Activated T-cell treated with anti-CD3 and anti-CD28 coated beads, Interleukin-2, amount 50 U/mL, for 1 hour (primary cell): ENCODE results near the gene HOXD1.

Source experiments
- DNase-seq: peaks from one replicate; pipeline ENCODE4 v3.0.0-alpha.2; 2020

The HOXD1 gene

DNA sequence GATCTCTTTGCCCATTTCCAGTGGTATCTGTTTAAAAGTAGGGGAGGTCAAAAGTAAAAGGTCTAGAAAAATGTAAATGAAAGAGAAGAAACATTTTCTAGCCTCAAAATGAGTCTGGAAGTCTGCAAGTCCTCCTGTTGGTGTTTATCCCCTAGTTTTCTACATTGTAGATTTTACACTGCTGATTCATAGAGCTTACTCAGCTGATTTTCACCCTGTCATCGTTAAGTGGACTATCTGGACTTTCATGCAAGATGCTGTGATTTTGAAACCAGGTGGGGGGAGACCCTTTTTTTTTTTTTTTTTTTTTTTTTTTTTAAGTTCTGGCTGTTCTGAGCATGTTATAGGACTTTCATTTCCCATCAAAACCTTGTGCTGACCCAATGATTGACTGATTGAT lies 21.1 kb upstream of the HOXD1 start:
- no peak for DNase-seq

DNA sequence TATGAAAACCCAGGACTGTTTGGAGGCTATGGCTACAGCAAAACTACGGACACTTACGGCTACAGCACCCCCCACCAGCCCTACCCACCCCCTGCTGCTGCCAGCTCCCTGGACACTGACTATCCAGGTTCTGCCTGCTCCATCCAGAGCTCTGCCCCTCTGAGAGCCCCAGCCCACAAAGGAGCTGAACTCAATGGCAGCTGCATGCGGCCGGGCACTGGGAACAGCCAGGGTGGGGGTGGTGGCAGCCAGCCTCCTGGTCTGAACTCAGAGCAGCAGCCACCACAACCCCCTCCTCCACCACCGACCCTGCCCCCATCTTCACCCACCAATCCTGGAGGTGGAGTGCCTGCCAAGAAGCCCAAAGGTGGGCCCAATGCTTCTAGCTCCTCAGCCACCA lies 19.3 kb upstream of the HOXD1 start:
- no peak for DNase-seq

DNA sequence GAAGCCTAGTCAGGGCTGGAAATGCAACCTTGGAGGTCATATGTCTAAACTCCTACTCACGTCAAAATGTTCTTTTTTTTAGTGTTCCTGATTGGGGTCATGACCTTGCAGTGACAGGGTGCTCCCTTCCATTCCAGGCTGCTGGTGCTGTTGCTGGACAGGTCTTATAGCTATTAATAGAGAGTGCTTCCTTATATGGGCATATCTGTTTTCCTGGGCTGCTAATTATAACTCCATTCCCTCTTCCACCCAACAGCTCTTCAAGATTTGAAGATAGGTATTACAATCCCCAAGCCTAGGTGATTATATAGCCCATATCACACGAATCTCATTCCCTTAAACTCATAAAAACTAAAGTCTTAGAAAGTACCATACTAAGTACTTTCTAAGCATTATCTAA lies 18.8 kb upstream of the HOXD1 start:
- DNase-seq, result no peak

DNA sequence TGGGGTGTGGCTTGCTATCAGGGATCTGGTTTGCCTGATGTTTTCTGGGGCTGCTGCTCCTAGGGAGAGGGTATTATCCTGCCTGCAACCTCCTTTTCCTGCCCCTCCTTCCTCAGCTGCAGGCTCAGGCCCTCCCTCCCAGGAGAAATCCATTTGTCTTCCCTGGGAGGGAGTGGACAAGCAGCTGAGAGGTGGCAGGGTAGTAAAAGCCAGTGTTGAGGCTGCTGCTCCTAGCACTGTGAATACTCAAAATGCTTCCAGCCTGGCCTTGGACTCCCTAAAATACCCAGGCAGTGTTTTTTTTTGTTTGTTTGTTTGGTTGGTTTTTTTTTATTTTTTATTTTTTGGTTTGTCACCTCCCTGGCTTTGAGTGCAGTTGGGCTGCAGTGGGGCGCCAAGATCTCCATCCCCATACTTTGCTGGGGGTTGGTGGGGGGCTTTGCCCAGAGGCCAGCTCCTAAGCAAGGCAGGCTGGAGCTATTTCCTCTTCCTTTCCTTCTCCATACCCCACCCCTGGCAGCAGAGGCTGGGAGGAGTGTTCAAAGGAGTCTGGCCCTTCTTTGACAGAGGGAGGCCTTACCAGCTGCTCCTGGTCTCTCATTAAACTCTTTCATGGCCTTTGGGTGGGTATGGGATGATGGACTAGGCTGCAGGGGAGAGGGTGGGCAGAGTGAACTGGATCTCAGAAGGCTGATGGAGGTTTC lies 17.7 kb upstream of the HOXD1 start:
- no peak for DNase-seq

DNA sequence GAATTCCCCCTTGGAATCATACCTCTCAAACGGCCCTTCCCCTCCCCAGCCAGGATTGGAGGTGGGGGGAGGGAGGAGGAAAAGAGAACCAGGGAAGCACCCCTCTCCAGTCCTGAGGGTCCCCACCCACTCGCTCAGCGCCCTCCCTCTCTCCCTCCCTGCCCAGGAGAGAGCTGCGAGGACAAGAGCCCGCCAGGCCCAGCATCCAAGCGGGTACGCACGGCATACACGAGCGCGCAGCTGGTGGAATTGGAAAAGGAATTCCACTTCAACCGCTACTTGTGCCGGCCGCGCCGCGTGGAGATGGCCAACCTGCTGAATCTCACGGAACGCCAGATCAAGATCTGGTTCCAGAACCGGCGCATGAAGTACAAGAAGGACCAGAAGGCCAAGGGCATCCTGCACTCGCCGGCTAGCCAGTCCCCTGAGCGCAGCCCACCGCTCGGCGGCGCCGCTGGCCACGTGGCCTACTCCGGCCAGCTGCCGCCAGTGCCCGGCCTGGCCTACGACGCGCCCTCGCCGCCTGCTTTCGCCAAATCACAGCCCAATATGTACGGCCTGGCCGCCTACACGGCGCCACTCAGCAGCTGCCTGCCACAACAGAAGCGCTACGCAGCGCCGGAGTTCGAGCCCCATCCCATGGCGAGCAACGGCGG lies 17.0 kb upstream of the HOXD1 start:
- DNase-seq, result no peak

DNA sequence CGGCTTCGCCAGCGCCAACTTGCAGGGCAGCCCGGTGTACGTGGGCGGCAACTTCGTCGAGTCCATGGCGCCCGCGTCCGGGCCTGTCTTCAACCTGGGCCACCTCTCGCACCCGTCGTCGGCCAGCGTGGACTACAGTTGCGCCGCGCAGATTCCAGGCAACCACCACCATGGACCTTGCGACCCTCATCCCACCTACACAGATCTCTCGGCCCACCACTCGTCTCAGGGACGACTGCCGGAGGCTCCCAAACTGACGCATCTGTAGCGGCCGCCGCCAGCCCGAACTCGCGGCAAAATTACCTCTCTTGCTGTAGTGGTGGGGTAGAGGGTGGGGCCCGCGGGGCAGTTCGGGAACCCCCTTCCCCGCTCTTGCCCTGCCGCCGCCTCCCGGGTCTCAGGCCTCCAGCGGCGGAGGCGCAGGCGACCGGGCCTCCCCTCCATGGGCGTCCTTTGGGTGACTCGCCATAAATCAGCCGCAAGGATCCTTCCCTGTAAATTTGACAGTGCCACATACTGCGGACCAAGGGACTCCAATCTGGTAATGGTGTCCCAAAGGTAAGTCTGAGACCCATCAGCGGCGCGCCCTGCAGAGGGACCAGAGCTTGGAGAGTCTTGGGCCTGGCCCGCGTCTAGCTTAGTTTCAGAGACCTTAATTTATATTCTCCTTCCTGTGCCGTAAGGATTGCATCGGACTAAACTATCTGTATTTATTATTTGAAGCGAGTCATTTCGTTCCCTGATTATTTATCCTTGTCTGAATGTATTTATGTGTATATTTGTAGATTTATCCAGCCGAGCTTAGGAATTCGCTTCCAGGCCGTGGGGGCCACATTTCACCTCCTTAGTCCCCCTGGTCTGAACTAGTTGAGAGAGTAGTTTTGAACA lies 16.2 kb upstream of the HOXD1 start:
- no peak for DNase-seq

DNA sequence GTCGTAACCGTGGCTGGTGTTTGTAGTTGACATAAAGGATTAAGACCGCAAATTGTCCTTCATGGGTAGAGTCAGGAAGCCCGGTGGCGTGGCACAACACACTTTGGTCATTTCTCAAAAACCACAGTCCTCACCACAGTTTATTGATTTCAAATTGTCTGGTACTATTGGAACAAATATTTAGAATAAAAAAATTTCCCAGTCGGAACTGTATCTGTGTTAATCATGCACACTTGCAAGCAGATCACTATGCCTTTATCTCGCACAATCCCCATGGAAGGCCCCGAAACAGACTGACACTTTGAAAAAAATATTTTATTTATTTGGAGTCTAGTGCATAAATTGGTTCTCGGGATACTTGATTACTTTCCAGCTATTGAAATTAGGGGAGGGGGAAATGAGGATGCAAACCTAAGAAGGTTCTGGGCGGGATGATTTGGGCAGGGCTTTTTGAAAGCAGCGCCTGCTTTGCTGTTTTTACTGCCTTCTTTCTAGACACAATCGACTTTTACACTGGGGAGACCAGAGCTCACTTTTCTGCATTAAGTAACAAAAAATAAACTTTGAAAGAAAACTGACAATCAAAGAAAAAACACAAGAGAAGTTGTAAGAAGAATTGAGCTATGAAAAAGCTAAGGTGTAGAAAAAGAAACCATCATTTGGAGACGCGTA lies 15.4 kb upstream of the HOXD1 start:
- no peak for DNase-seq

DNA sequence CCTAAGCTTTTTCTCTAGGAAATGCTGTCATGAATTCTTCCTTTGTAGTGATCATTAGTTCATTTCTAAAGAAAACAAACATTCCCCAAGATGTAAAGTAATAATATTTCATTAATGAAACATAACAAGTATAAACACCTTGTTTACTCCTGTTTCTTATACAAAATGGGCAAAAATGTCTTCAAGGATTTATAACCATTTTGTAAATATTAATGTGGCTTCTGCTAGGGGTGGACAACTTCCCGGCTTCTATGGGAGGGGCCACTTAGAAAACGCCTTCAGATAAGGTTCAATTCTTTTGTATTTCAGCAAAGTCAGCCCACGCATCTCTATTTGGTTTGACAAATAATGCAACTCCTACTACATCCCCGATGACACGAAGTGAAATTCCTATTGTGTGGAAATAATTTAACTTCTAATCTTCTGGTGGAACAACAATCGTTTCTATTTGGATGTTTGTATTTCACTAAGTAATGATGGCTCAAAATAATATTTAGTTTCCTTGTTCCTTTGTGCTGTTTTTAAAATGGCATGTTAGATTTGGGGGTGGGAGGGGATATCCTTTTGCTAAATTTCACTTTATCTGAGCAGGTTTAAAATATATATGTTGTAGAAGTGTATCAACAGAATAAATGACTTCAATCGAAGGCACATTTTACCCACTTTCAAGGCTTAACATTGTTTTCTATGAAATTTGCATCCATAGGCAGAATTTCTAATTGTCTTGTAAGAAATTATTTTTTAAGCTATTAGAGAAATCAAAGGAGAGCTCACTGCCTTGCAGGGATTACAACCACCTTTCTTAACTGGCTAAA lies 14.7 kb upstream of the HOXD1 start:
- no peak for DNase-seq

DNA sequence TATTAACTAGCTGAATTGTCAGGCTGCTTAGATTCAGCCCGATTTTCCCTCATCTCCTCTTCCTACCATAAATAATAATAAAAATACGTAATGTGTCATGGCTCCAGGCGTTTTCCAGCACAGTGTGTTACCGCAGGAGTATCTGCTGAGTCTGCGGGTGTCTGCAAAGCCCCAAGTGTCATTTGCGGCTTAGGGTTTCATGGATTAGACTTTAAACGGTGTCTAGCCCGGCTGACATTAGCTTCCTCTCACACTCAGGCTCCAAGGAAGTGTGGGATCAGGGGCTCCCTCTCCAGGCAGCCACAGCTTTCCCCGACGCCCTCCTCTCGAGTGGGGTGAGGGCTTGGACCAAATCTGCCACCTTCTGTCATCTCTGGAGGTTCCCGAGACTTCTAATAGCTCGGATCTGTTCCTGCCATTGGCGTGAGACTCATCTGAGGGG lies 14.1 kb upstream of the HOXD1 start:
- no peak for DNase-seq

DNA sequence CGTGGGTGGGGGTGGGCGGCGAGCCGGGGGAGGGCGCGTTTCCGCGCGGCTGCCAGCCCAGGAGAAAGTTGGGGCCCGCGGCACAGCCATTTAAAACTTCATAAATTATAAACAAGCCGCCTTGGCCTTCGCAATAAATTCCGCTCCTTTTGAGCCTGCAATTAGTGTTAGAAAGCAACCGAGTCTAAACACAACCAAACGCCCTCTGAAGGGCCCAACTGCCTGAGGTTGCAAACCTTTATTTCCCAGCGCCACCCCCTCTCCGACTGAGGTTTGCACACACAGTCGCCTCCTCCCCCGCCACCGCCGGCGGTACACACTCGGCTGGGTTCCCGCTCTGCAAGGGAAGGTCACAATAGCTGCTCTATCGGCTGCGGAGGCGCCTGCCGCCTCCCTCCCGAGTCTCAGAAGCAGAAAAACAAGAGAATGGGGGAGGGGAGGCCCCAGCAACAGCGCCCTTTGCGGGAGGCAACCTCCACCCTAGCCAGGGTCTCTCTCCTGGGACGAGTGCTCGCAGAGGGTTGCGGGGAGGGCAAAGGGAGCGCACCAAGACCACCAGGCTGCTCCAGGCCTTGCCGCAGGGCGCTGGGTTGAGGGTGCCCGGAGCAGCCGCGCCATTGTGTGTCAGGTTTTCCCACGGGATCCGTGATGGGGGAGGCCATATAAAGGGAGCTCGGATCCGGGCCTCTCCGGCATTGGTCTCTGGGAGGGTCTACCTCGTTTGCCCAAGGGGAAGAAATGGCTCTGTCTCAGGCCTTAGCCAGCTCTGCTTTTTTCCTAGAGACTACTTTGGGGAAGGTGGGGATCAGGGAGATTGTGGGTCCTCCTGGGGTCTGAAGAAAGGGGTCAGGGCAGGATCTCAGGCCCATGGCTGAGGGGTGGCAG lies 13.4 kb upstream of the HOXD1 start:
- no peak for DNase-seq

DNA sequence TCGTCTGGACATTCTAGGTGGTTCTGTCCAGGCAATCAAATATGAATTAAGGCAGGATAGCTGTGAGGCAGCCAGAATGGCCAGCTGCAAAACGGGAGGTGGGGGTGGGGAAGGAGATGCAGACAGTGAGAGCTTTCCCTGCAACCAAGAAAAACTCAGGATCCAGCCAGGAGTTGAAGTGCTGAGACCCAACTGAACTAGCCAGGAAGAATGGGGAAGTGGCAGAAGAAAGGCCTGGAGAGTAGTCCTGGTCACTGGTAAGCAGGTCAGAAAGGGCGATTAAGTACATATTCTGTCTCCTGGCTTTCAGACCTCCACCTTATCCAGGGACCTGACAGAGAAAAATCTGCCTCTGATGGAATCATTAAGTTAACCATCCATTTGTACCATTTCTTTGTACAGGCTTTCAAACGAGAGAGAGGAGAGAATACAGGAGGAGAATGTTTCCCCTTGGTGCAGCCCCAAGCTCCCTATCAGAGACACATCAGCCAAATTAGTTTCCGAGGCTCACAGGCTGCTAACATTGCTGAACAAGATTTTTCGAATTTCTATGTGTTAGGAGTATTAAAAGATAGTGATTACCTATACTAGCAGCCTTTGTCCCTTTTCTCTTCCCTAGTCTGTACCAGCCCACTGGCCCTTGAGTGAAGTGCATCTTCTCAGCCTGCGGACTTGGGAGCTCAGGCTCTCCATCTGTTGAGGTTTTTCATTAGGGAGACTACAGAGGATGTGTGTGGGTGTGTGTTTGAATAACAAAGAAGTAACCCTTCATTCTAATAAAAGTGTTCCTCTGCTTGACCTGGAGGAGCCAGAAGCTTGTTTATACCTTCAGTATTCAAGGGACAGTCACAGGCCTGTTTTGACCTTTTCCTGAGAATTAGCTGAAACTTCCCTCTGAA lies 12.5 kb upstream of the HOXD1 start:
- no peak for DNase-seq

DNA sequence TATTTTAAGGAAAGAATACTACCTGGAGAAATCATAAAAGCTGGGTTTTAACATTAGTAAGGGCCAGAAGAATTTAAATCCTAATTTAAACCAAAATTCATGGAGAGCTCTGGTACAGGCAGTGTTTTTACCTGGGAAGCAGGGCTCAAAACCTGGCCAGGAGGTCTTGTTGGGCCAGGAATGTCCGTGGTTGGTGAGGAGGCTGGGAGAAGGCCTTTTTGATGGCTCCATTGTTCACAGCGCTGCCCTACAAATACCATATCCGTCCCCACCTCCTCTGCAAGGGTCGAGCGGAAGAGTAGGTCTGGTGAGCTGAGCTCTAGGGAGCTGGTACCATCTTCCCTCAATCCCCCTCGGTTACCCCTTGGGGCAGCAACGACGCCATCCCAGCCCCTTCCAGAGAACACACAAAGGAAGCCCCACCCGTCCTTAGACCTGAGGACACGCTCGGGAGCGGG lies 10.9 kb upstream of the HOXD1 start:
- DNase-seq, result no peak

DNA sequence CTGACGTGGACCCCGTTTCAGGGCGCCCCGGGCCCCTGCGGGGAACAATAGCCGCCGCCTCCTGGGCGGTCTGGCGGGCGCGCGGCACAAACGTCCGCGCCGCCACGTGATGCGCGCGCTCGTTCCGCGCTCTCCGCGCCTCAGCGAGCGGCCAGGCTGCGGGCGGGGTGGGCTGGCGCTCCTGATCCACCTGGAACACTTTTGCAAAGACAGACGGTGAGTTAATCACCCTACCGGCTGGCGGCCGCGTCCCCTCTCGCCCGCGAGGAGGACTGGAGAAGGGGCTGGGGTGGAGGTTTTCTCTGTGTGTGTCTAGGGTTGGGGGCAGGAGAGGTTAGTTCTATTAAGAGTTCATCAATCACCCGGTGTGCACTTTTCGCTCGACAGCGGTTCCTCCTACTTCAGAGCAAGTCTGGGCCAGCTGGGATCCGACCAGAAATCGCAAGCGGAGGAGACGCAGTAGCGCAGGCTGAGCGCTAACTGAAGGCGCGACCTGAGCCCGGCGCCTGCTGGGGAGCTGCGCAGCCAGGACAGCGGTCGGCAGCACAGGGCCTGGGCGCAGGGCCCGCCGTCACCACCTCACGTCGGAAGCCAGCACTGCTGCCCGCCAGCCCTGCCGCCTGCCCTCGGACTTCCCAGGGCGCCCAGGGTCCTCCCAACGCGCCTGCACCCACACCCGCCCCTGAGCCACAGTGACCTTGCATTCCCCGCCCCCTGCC lies 10.3 kb upstream of the HOXD1 start:
- no peak for DNase-seq

DNA sequence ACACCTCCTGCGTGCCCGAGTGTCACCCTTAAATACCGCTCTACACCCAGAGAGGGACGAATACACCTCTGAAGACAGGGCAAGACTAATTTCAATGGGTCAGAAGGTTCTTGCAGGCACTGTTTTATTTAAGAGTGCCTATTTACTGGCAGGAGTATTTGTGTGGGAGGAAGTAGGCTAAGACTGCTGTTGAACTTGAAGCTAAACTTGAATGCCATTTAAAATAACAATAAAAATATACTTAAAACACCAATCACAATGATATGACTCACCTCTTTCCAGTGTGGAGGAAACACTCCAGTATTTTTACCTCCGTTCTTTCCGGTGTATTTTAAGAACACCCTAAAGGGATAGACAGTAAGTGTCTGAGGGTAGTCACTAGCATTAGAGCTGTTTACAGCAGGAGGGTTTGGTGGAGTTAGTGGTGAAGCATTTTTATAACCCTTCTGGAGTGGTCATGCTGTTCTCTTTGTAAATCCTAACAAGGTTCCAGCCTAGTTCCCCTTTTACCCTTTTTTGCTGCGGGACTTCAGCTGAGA lies 9.6 kb upstream of the HOXD1 start:
- no peak for DNase-seq

DNA sequence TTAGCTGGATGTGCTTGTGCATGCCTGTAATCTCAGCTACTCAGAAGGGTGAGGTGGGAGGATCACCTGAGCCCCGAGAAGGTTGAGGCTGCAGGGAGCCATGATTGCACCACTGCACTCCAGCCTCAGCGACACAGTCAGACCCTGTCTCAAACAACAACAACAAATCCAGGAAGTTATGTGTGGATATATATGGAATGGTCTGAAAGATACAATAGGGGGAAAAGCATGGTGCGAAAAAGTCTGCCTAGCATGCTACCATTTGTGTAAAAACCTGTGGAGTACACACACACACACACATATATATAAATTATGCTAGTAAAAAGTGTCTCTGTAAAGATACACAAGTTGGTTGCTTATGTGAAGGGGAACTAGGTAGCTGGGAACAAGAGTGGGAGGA lies 6.9 kb upstream of the HOXD1 start:
- DNase-seq, result no peak

DNA sequence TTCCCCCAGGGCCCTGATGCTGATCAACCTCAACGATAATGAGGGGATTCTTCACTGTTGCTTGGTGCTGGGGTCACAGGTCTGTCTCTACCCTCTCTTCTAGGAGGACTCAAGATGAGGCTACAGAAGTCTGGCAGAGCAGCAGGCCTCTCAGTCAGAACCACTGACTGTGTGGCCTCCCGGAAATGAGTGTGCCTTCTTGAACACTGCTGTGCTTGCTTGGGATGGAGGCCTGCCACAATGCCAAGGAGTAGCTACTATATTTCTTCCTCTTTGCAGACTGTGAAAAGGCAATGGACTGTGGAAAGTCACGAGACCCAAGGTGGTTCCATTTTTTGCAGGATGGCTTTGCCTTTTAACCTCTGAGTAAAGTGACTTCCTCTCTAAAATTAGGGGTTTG lies 5.8 kb upstream of the HOXD1 start:
- no peak for DNase-seq

DNA sequence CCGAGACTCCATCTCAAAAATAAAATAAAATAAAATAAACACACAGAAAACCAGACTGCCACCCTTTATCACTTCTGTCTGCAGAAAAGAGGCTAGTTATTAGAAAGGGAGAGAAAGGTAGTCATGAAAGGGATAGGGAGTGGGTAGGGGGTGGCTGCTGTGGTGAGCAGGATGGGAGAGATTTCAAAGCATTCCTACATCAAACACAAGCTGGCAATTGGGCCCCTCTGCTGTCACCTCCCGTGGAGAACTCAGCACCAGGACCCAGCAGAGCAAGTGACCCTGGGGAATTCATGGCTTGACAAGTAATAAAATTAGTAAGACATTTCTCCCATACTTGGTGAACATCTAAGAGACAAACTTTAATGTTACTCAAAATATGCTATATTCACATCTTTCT lies 3.7 kb upstream of the HOXD1 start:
- DNase-seq, result no peak

DNA sequence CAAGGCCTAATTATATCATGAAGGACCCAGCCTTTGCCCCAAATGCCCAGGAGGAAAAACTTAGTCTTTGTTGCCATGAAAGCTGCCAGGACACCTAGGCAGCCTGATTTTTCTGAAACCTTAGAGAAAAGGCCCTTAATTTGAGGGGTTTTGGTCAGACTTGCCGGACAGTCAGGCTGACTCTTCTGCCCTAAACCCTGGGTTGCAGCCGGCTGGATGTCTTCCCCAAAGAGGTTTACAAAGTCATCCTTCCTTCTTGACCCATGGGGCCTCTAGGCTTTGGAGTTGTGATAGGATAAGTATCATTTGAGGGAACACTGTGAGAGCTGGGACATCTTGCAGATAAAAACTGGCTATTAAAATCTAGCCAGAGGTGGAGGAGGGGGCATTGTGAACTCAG lies 2.4 kb upstream of the HOXD1 start:
- no peak for DNase-seq

DNA sequence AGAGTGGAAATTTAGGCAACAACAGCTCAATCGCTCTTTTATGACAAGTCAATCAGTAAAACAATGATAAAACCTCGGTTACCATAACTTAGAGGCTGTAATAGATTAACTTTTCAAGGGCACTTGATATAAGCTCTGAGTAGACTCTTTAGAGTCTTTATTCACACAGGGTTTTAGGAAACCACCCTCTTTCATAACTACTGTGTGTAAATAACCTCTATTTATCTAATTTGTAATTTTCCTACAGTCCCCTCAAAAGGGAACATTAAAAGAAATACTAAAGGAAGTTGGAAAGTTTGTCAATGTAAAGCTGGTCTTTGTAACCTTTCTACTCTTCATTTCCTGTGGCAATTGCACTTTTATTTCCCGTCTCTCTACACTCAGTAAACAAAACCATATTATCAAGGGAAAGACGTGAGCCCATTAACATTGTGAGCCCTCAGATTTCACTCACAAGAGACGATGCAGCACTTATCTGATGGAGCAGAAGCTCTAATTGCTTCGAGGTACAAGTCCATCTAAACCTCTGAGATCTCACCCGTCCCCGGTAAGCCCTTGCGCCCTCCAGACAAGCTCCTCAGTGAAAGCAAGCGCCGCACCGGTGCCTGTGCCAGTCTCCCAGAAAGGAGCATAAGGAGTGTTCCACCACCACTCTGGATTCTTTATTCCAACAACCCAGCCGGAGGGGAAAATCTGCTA lies 1.1 kb upstream of the HOXD1 start:
- no peak for DNase-seq
